HCT116 (cell line): Measurements from ENCODE around the gene KMT2C.

ENCODE experiments used
- ATF3 ChIP-seq: IDR thresholded peaks from 2 replicates; pipeline ENCODE4 v1.6.1; 2012
- CEBPB ChIP-seq: IDR thresholded peaks from 2 replicates; pipeline ENCODE4 v1.6.1; 2012; ENCODE audit warnings: low read depth
- CTCF ChIP-seq, 3 experiments: fragments of 200-600 bp in 1 of 3; sonication (generic) in 1 of 3; IDR thresholded peaks in 2 of 3; conservative IDR thresholded peaks in 1 of 3; 2 replicates each; pipeline ENCODE4 v1.5.1; 2012 to 2017; ENCODE audit warnings: low read depth in 2 of 3, low read length in 2 of 3, antibody characterized with exemption in 1 of 3, borderline replicate concordance in 1 of 3, control low read depth in 1 of 3, mild to moderate bottlenecking in 1 of 3, mixed read lengths in 1 of 3, mixed run types in 1 of 3, moderate library complexity in 1 of 3; ENCODE audit not compliant: insufficient read depth in 1 of 3
- ELF1 ChIP-seq: IDR thresholded peaks from 2 replicates; pipeline ENCODE4 v1.6.1; 2012; ENCODE audit warnings: low read depth, borderline replicate concordance
- EZH2 ChIP-seq: fragments of 200-600 bp; sonication (generic); IDR thresholded peaks from 2 replicates; pipeline ENCODE4 v1.6.1; 2017; ENCODE audit warnings: antibody characterized with exemption, mixed run types
- EZH2phosphoT487 ChIP-seq: fragments of 200-600 bp; IDR thresholded peaks from 2 replicates; pipeline ENCODE4 v1.6.1; 2018; ENCODE audit warnings: antibody characterized with exemption, borderline replicate concordance
- POLR2A ChIP-seq: IDR thresholded peaks from 2 replicates; pipeline ENCODE4 v1.7.0; 2011; ENCODE audit warnings: borderline replicate concordance; ENCODE audit not compliant: insufficient read depth, insufficient read length; ENCODE audit errors: extremely low read depth
- POLR2AphosphoS5 ChIP-seq: IDR thresholded peaks from 2 replicates; pipeline ENCODE4 v1.6.1; 2011; ENCODE audit warnings: mild to moderate bottlenecking, low read depth, low read length, moderate library complexity
- SIN3A ChIP-seq: IDR thresholded peaks from 2 replicates; pipeline ENCODE4 v1.6.1; 2012; ENCODE audit warnings: low read depth
- SP1 ChIP-seq: IDR thresholded peaks from 2 replicates; pipeline ENCODE4 v1.6.1; 2012; ENCODE audit warnings: low read depth
- TCF7L2 ChIP-seq: IDR thresholded peaks from 2 replicates; pipeline ENCODE4 v1.7.0; 2011; ENCODE audit warnings: borderline replicate concordance, inconsistent platforms; ENCODE audit not compliant: insufficient read depth, insufficient read length; ENCODE audit errors: extremely low read depth
- ZFX ChIP-seq: fragments of 450-650 bp; IDR thresholded peaks from 2 replicates; pipeline ENCODE4 v1.6.1; 2017
- TF ChIP-seq, protein P1 (sequence below): IDR thresholded peaks from 2 replicates; pipeline ENCODE4 v1.6.1; 2012
- TF ChIP-seq, protein P2 (sequence below): IDR thresholded peaks from 2 replicates; pipeline ENCODE4 v1.6.1; 2012; ENCODE audit warnings: low read depth

DNA sequence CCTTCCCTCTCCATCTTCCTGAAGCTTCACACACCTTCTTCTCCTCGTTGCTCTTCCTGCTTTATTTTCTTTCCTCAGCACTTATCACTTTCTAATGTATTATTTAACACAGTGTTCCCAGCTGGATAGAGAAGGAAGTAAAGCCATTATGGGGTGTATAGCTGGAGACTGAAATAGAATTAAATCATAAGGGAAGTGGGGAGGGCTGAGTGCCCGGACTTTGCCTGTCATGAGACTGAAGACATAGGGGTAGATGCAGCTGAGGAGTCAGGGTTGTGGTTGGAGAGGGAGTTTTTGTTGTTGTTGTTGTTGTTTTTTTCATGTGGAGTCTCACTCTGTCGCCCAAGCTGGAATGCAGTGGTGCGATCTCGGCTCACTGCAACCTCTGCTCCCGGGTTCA lies 345.1 kb downstream of the KMT2C start:
- TF ChIP-seq SP1 = no peak
- TF ChIP-seq CTCF (IDR thresholded peaks at IDR 0.05 in 2 of 3, conservative IDR thresholded peaks at IDR 0.05 in 1 of 3; ENCODE audit: borderline replicate concordance in 1 of 3, insufficient read depth in 1 of 3, low read depth in 2 of 3, low read length in 2 of 3) = no peak
- TF ChIP-seq POLR2AphosphoS5 = no peak
- no peak for TF ChIP-seq EZH2
- no peak for TF ChIP-seq ELF1
- TF ChIP-seq TCF7L2 = no peak
- TF ChIP-seq CEBPB = no peak
- TF ChIP-seq, protein P1, sequence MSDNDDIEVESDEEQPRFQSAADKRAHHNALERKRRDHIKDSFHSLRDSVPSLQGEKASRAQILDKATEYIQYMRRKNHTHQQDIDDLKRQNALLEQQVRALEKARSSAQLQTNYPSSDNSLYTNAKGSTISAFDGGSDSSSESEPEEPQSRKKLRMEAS = no peak
- TF ChIP-seq SIN3A = no peak
- no peak for TF ChIP-seq POLR2A
- TF ChIP-seq EZH2phosphoT487 = no peak
- no peak for TF ChIP-seq ATF3
- TF ChIP-seq, protein P2, sequence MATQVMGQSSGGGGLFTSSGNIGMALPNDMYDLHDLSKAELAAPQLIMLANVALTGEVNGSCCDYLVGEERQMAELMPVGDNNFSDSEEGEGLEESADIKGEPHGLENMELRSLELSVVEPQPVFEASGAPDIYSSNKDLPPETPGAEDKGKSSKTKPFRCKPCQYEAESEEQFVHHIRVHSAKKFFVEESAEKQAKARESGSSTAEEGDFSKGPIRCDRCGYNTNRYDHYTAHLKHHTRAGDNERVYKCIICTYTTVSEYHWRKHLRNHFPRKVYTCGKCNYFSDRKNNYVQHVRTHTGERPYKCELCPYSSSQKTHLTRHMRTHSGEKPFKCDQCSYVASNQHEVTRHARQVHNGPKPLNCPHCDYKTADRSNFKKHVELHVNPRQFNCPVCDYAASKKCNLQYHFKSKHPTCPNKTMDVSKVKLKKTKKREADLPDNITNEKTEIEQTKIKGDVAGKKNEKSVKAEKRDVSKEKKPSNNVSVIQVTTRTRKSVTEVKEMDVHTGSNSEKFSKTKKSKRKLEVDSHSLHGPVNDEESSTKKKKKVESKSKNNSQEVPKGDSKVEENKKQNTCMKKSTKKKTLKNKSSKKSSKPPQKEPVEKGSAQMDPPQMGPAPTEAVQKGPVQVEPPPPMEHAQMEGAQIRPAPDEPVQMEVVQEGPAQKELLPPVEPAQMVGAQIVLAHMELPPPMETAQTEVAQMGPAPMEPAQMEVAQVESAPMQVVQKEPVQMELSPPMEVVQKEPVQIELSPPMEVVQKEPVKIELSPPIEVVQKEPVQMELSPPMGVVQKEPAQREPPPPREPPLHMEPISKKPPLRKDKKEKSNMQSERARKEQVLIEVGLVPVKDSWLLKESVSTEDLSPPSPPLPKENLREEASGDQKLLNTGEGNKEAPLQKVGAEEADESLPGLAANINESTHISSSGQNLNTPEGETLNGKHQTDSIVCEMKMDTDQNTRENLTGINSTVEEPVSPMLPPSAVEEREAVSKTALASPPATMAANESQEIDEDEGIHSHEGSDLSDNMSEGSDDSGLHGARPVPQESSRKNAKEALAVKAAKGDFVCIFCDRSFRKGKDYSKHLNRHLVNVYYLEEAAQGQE = no peak
- no peak for TF ChIP-seq ZFX
